GM12878 (cell line): ENCODE results near the gene MAP4K4. TPM values are rescaled to one million over a fixed set of nuclear protein-coding genes. Genes with fewer than 3 reads are reported as not detected.
A peak's percentile ranks its signal among the peaks of the same experiment; 100 is the strongest.

Experiments used
- CHD1 ChIP-seq: IDR thresholded peaks from 2 replicates; pipeline ENCODE4 v1.6.1; 2012; ENCODE audit warnings: low read depth, low read length, improper control_type of control experiment
- ESRRA ChIP-seq: IDR thresholded peaks from 2 replicates; pipeline ENCODE4 v1.6.1; 2012; ENCODE audit warnings: mild to moderate bottlenecking, low read length, improper control_type of control experiment
- GATAD2B ChIP-seq: fragments of 450-650 bp; conservative IDR thresholded peaks from 2 replicates; pipeline ENCODE4 v1.6.1; 2017; ENCODE audit warnings: low read depth, mild to moderate bottlenecking, moderate library complexity
- MTA2 ChIP-seq: fragments of 450-650 bp; IDR thresholded peaks from 2 replicates; pipeline ENCODE4 v1.6.1; 2016; ENCODE audit warnings: low read depth, mild to moderate bottlenecking, moderate library complexity
- NFXL1 ChIP-seq: fragments of 450-650 bp; IDR thresholded peaks from 2 replicates; pipeline ENCODE4 v1.6.1; 2017; ENCODE audit warnings: antibody characterized with exemption, mild to moderate bottlenecking, borderline replicate concordance
- NRF1 ChIP-seq: conservative IDR thresholded peaks from 2 replicates; pipeline ENCODE4 v1.6.1; 2011; ENCODE audit warnings: mild to moderate bottlenecking, low read depth, low read length, improper control_type of control experiment
- ZBTB11 ChIP-seq: fragments of 450-650 bp; formaldehyde crosslinking; IDR thresholded peaks from 2 replicates; pipeline ENCODE4 v1.5.0; 2022; ENCODE audit warnings: mild to moderate bottlenecking, missing genetic modification characterization
- polyA plus RNA-seq, 11 experiments: library from polyadenylated mRNA; depleted of rRNA in 4 of 11; unstranded in 6 of 11; stranded (reverse) in 5 of 11; fragments of >200 nt; fragmentation: Nextera tagmentation in 4 of 11; fragmentation: Illumina TruSeq in 1 of 11; extraction: Ambion mirVana in 4 of 11; extraction: Trizol in 1 of 11; gene quantifications; 1 replicate in 1 of 11; 2 replicates in 10 of 11; pipeline versions ENCODE4 v1.2.1 to v1.2.3, GENCODE V29; 2011 to 2016; ENCODE audit warnings: inconsistent platforms in 2 of 11, missing spikeins in 2 of 11, low read depth in 1 of 11
- total RNA-seq, 4 experiments: library from RNA; depleted of rRNA in 3 of 4; stranded (reverse); fragments of >200 nt in 3 of 4; fragmentation: Illumina TruSeq in 1 of 4; extraction: Trizol in 1 of 4; gene quantifications; 2 replicates each; pipeline versions ENCODE4 v1.2.1 to v1.2.3, GENCODE V29; 2013 to 2021
- TF ChIP-seq, protein P1 (sequence below): fragments of 450-650 bp; IDR thresholded peaks from 2 replicates; pipeline ENCODE4 v1.6.1; 2017; ENCODE audit warnings: low read depth, mild to moderate bottlenecking, moderate library complexity
- TF ChIP-seq, protein P2 (sequence below): fragments of 150-350 bp; IDR thresholded peaks from 2 replicates; pipeline ENCODE4 v1.6.1; 2014; ENCODE audit warnings: mild to moderate bottlenecking, low read depth, low read length
- TF ChIP-seq, protein P3 (sequence below): fragments of 450-650 bp; IDR thresholded peaks from 2 replicates; pipeline ENCODE4 v1.6.1; 2017; ENCODE audit warnings: antibody characterized with exemption, mild to moderate bottlenecking, moderate library complexity

Gene MAP4K4
- total and polyA plus RNA-seq, 10 of the 15 experiments (the other 5 are each of a cell fraction or from before 2014, with no cell fraction given), result 1.9 to 50.4 (median 9.7) TPM

GRCh38 chr2:101900375-101900774, 202.9 kb downstream of the MAP4K4 start (continued):
- TF ChIP-seq, protein P1, sequence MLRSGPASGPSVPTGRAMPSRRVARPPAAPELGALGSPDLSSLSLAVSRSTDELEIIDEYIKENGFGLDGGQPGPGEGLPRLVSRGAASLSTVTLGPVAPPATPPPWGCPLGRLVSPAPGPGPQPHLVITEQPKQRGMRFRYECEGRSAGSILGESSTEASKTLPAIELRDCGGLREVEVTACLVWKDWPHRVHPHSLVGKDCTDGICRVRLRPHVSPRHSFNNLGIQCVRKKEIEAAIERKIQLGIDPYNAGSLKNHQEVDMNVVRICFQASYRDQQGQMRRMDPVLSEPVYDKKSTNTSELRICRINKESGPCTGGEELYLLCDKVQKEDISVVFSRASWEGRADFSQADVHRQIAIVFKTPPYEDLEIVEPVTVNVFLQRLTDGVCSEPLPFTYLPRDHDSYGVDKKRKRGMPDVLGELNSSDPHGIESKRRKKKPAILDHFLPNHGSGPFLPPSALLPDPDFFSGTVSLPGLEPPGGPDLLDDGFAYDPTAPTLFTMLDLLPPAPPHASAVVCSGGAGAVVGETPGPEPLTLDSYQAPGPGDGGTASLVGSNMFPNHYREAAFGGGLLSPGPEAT, result peak; percentile 86
- TF ChIP-seq, protein P2, sequence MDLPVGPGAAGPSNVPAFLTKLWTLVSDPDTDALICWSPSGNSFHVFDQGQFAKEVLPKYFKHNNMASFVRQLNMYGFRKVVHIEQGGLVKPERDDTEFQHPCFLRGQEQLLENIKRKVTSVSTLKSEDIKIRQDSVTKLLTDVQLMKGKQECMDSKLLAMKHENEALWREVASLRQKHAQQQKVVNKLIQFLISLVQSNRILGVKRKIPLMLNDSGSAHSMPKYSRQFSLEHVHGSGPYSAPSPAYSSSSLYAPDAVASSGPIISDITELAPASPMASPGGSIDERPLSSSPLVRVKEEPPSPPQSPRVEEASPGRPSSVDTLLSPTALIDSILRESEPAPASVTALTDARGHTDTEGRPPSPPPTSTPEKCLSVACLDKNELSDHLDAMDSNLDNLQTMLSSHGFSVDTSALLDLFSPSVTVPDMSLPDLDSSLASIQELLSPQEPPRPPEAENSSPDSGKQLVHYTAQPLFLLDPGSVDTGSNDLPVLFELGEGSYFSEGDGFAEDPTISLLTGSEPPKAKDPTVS, result no peak
- TF ChIP-seq NRF1, result no peak
- TF ChIP-seq CHD1, result no peak
- no peak for TF ChIP-seq NFXL1
- no peak for TF ChIP-seq ESRRA
- 0 out of 2 replicates have a peak, but pooled peaks have one; percentile 21 for TF ChIP-seq GATAD2B
- TF ChIP-seq ZBTB11 (CRISPR knock-in tag), result no peak
- TF ChIP-seq, protein P3, sequence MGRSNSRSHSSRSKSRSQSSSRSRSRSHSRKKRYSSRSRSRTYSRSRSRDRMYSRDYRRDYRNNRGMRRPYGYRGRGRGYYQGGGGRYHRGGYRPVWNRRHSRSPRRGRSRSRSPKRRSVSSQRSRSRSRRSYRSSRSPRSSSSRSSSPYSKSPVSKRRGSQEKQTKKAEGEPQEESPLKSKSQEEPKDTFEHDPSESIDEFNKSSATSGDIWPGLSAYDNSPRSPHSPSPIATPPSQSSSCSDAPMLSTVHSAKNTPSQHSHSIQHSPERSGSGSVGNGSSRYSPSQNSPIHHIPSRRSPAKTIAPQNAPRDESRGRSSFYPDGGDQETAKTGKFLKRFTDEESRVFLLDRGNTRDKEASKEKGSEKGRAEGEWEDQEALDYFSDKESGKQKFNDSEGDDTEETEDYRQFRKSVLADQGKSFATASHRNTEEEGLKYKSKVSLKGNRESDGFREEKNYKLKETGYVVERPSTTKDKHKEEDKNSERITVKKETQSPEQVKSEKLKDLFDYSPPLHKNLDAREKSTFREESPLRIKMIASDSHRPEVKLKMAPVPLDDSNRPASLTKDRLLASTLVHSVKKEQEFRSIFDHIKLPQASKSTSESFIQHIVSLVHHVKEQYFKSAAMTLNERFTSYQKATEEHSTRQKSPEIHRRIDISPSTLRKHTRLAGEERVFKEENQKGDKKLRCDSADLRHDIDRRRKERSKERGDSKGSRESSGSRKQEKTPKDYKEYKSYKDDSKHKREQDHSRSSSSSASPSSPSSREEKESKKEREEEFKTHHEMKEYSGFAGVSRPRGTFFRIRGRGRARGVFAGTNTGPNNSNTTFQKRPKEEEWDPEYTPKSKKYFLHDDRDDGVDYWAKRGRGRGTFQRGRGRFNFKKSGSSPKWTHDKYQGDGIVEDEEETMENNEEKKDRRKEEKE, result no peak
- peak; percentile 84 for TF ChIP-seq MTA2
